Left lung (tissue), 10 donors: ENCODE measurements around the gene LRRC2. TPM values are rescaled to one million over a fixed set of nuclear protein-coding genes. Genes with fewer than 3 reads are reported as not detected.

Experiments used
- ATAC-seq: fragments of 200-7000 bp; cut with Tn5 transposase; one replicate; pipeline ENCODE4 v1.9.1; 2020; ENCODE audit warnings: moderate library complexity
- DNase-seq, 4 donors: peaks; one replicate each; pipeline ENCODE4 v3.0.0-alpha.2; 2013 to 2020
- H3K27ac ChIP-seq, 2 donors: fragments of 200-600 bp; sonication (generic) in 1 of 2; one replicate each; pipeline versions ENCODE4 v1.5.0 to v1.8.0; 2020 to 2021
- H3K27me3 ChIP-seq, 2 donors: fragments of 200-600 bp; sonication (generic) in 1 of 2; one replicate each; pipeline versions ENCODE4 v1.5.0 to v1.8.0; 2020 to 2021
- H3K36me3 ChIP-seq, 2 donors: fragments of 200-600 bp; sonication (generic) in 1 of 2; one replicate each; pipeline versions ENCODE4 v1.5.0 to v1.8.0; 2020 to 2021
- H3K4me1 ChIP-seq, 2 donors: fragments of 200-600 bp; one replicate each; pipeline ENCODE4 v1.8.0; 2021
- H3K4me3 ChIP-seq, 2 donors: fragments of 200-600 bp; sonication (generic) in 1 of 2; one replicate each; pipeline versions ENCODE4 v1.5.0 to v1.8.0; 2020 to 2021; ENCODE audit warnings: mild to moderate bottlenecking in 1 of 2
- H3K9me3 ChIP-seq, 2 donors: fragments of 200-600 bp; sonication (generic) in 1 of 2; one replicate each; pipeline versions ENCODE4 v1.5.0 to v1.8.0; 2020 to 2021
- CTCF ChIP-seq, 2 donors: fragments of 200-600 bp; sonication (generic) in 1 of 2; IDR thresholded peaks; one replicate each; pipeline versions ENCODE4 v1.5.0 to v1.8.0; 2021; ENCODE audit warnings: antibody characterized with exemption in 2 of 2
- intact Hi-C, 2 donors: fragments of 100-400 bp; cut with DNase I; formaldehyde crosslinking; loops; one replicate each; pipeline versions ENCODE4 v1.11.2 to v1.14.2; 2022
- polyA plus RNA-seq, 6 donors: library from polyadenylated mRNA; unstranded; fragments of 120-200 nt; gene quantifications; one replicate each; pipeline ENCODE4 v1.2.1, GENCODE V29; 2013; ENCODE audit not compliant: insufficient read length in 6 of 6
- total RNA-seq, 2 donors: library from RNA; stranded (reverse); fragmentation: NEBNext Ultra II Directional; extraction: Animal tissue kit (Norgen Biotek cat#: 25700); gene quantifications; one replicate each; pipeline ENCODE4 v1.2.1, GENCODE V29; 2021
- donor health status: DM: no; HTN: yes; CAD: no.
- donor health status: DM: no; HTN: no; CAD: no.

The LRRC2 gene
- total and polyA plus RNA-seq, 8 donors: 0.36 to 0.47 (median 0.45) TPM

- H3K4me1 ChIP-seq: peaks cover 0 to 19% of the 10 kb centered on the region in 2 donors
- intact Hi-C loops: no loop called here
- no peak for DNase-seq
- no peaks in the 10 kb centered on the region for H3K9me3 ChIP-seq
- no peak overlapping the region for H3K27ac ChIP-seq
- no peak for TF ChIP-seq CTCF (IDR thresholded peaks at IDR 0.05)
- ATAC-seq: no peak
- peaks cover 0 to 25% of the 10 kb centered on the region in 2 donors for H3K27me3 ChIP-seq
- no peaks in the 10 kb centered on the region for H3K36me3 ChIP-seq
- H3K4me3 ChIP-seq: no peak overlapping the region
Observed at GRCh38 chr3:46561511-46561910, 4.6 kb downstream of the LRRC2 start.

GRCh38 chr3:46559091-46559704 is 6.9 kb downstream of the LRRC2 start:
- Histone ChIP-seq H3K4me3 (peak overlapping the region in 1 of 2 donors; percentile 25), H3K27ac (no peak overlapping the region), H3K36me3 (no peaks in the 10 kb centered on the region), H3K27me3 (peaks cover 0 to 2% of the 10 kb centered on the region in 2 donors), H3K9me3 (no peaks in the 10 kb centered on the region), H3K4me1 (peaks cover 0 to 7% of the 10 kb centered on the region in 2 donors)
- intact Hi-C loops: no loop called here
- DNase-seq (no peak), ATAC-seq (no peak)
- TF ChIP-seq CTCF (IDR thresholded peaks at IDR 0.05): no peak

GRCh38 chr3:46558184-46559043 is 7.7 kb downstream of the LRRC2 start:
- DNase-seq (peak in 3 of 4 donors; percentile 83 to 86 (median 84)), ATAC-seq (peak; percentile 99)
- Histone ChIP-seq H3K4me3 (peak overlapping the region; percentile 12 to 25), H3K27ac (no peak overlapping the region), H3K36me3 (no peaks in the 10 kb centered on the region), H3K9me3 (no peaks in the 10 kb centered on the region), H3K4me1 (peaks cover 0 to 7% of the 10 kb centered on the region in 2 donors), H3K27me3 (no peaks in the 10 kb centered on the region)
- peak; percentile 41 to 44 for TF ChIP-seq CTCF (IDR thresholded peaks at IDR 0.05)
- intact Hi-C loops: no loop called here

- no peak for ATAC-seq
- H3K36me3 ChIP-seq: no peaks in the 10 kb centered on the region
- H3K4me1 ChIP-seq: peaks cover 0 to 7% of the 10 kb centered on the region in 2 donors
- DNase-seq: no peak
- no peaks in the 10 kb centered on the region for H3K27me3 ChIP-seq
- intact Hi-C loops: no loop called here
- no peaks in the 10 kb centered on the region for H3K9me3 ChIP-seq
- H3K4me3 ChIP-seq: no peak overlapping the region
- no peak for TF ChIP-seq CTCF (IDR thresholded peaks at IDR 0.05)
- H3K27ac ChIP-seq: no peak overlapping the region
Observed at GRCh38 chr3:46557814-46558183, 8.3 kb downstream of the LRRC2 start.

GRCh38 chr3:46553154-46553553 is 12.9 kb downstream of the LRRC2 start:
- Histone ChIP-seq H3K4me3 (no peak overlapping the region), H3K4me1 (no peaks in the 10 kb centered on the region), H3K36me3 (no peaks in the 10 kb centered on the region), H3K27me3 (no peaks in the 10 kb centered on the region), H3K27ac (no peak overlapping the region), H3K9me3 (no peaks in the 10 kb centered on the region)
- DNase-seq (no peak), ATAC-seq (no peak)
- intact Hi-C loops: no loop called here
- TF ChIP-seq CTCF (IDR thresholded peaks at IDR 0.05): no peak
